CD1c-positive myeloid dendritic cell (primary cell): ENCODE results near the gene TIPARP.

Experiments used
- DNase-seq: peaks from one replicate; pipeline ENCODE4 v3.0.0-alpha.2; 2016; ENCODE audit errors: extremely low spot score

TIPARP gene, protein sequence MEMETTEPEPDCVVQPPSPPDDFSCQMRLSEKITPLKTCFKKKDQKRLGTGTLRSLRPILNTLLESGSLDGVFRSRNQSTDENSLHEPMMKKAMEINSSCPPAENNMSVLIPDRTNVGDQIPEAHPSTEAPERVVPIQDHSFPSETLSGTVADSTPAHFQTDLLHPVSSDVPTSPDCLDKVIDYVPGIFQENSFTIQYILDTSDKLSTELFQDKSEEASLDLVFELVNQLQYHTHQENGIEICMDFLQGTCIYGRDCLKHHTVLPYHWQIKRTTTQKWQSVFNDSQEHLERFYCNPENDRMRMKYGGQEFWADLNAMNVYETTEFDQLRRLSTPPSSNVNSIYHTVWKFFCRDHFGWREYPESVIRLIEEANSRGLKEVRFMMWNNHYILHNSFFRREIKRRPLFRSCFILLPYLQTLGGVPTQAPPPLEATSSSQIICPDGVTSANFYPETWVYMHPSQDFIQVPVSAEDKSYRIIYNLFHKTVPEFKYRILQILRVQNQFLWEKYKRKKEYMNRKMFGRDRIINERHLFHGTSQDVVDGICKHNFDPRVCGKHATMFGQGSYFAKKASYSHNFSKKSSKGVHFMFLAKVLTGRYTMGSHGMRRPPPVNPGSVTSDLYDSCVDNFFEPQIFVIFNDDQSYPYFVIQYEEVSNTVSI

DNA sequence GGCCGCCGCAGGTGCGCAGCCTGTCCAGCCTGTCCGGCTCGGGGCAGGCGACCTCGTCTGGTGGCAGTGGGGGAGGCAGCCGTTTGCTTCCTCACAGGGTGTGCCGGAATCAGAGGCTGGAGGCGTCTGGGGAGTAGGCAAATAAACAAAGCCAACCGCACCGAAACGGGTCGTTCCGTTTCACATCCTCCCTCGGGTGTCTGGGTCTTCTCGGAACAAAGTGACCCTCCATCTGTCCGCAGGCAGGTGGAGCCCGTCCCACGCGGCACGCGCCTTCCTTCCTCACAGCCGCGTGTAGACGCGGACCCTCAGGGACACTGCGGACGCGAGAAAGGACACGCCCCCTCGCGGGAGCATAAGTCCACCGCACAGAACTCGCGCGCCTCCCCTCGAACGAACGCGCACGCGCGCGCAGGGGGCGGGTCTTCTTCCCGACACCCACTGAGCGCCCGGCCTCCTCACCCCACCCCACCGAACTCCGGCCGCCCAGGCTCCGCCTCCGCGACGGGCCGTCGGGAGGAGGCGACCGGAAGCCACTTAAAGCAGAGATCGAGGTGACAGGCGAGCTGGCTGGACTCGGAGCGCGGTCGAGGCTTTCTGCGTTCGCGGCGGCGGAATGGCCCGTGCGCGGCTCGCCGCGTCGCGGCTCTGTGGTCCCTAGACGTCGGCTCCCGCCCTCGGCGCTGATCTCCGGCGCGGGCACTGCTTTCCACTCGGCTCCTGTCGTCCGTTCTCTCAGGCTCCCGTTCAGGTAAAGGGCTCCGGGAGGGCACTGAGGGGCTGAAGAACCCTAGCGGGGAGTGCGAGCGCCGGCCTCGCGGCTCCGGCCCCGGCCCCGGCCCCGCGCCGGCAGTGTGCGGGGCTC lies at the start of gene TIPARP:
TSS of gene TIPARP (plus strand) at position 545 of the 865 bp plus-strand sequence. CDS start 3,108 bp downstream, outside the sequence.
- peak; percentile 100 for DNase-seq

GRCh38 chr3:156626104-156626503 lies 48.3 kb upstream of the TIPARP start:
- DNase-seq, result no peak

GRCh38 chr3:156627946-156628569 lies 46.3 kb upstream of the TIPARP start:
- no peak for DNase-seq

DNA sequence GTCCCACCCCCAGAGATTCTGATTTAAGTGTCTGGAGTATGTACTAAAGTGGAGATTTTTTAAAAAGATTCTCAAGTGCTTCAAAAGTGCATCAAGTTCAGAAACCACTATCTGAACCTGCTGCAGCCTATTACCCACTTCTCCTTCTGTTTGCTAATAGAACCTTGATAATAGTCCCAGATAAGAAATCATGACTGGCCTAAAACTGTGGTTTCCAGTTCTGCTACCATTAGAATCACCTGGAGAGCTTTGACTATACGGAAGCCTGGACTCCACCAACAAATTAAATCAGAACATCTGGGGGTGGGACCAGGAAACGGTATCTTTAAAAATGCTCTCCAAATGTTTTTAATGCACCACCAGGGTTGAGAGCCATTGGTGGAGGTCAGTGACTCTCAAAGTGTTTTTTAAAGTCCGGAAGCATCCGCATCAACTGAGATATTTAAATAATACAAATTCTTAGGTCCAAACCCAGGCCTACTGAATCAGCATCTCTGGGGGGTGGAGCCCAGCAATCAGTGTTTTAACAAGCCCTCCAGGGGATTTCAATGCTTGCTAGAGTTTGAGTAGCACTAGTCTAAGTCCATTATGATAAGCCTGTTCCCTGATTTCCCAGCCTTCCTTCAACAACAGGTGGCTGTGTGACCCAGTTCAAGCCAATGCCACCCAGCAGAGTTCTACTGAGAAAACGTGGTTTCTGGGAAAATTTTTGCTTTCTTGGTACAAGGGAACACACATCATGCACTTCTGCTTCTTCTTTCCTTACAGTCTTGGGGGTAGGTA lies 45.4 kb upstream of the TIPARP start:
- no peak for DNase-seq

DNA sequence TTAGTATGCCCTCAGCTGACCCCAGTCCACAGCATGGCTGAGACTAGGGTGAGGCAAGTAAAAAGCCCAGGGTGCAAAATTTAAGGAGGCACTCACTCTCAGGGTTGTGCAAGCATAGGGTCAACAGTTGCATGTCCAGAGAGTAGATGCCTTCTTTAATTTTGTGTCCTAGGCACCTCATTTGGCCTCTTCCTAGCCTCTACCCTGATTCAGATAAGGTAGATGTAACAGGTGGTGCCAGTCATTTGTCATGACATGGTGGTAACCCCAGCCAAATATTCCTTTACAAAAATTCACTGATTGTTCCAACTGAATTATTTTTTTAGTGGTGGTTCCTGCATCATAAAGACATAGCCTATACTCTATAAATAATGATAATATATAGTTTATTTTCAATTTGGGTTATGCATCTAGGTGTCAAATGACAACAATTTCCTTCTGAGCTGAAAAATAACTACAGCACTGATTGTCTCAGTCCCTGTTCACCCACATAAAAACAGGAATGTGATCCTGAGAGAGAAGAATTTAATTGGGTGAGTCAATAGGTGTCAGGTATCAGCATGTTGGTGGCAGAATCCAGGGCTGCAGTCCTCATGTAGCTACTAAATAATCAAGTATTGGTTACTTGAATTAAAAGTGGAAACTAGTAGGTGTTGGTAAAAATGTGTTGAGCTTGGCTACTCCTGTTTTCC lies 44.2 kb upstream of the TIPARP start:
- DNase-seq, result no peak

DNA sequence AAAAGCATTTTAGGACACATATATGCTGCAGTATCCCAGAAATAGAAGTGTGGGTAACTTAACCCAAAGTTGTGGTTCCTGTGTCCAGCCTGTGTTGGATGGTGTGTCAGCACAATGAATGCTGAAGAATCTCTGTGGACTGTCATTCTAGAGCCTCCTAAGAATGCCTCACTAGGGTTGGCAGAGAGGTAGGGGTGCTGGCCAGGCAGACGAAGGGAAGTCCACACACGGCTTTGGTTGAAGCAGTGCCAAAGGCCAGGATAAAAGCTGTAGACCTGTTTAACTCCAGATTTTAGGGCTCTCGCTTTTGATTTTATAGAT lies 43.7 kb upstream of the TIPARP start:
- no peak for DNase-seq

DNA sequence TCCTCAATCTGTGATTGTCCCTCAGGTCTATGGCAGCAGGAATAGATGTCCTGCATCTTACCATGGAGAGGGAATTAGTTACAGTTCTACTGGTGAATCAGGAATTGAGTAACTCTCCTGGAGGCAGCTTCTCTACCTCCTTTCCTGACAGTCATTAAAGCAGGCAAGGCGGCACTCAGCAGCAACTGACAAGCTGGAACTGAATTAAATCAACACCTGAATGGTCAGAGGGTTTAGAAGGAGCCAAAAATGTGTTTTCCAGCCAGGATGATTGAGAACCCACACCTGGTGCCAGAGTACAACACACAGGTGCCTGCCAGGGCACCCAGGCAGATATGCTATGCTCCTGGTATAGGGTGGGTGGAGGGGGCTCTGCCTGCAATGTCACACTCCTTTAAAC lies 43.1 kb upstream of the TIPARP start:
- DNase-seq, result no peak

DNA sequence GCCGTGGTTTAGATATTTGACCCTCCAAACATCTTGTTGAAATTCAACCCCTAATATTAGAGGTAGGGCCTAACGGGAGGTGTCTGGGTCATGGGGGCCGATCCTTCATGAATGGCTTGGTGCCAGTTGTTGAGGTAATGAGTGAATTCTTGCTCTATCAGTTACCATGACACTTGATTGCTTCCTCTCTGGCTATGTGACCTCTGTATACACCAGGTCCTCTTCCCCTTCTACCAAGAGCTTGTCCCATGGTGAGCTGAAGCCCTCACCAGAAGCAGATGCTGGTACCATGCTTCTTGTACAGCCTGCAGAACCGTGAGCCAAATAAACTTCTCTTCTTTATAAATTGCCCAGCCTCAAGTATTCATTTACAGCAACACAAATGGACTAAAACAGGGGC lies 41.8 kb upstream of the TIPARP start:
- DNase-seq, result no peak

- DNase-seq, result no peak
These were observed 41.1 kb upstream of the TIPARP start for GRCh38 chr3:156633335-156633734.

- no peak for DNase-seq
These were observed 39.4 kb upstream of the TIPARP start for GRCh38 chr3:156635034-156635433.

- no peak for DNase-seq
These were observed 38.4 kb upstream of the TIPARP start for GRCh38 chr3:156635973-156636372.

DNA sequence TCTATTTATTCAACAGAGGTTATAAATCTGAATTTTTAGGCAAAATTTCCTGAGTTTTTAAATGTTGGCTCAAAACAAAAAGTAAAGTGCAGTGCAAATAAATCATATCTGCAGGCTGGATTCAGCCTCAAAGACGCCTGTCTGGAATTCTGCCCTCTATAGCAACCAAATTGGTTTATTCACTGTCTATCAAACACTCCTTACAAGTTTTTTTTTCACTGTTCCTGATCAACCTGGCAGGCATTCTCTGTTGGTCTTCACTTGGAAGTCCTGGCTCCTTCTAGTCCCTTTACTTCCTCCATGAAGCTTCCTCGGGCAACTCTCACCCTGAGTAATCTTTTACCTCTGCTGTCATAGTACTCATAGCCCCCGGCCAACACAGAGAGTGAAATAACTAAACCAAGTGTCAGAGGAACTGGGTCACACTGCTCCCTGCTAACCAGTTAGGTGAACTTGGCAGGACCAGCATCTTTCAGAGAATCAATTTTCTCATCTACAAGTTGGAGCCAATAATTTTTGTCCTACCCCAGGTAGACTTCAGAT lies 36.8 kb upstream of the TIPARP start:
- no peak for DNase-seq

- DNase-seq, result no peak
These were observed 36.1 kb upstream of the TIPARP start for GRCh38 chr3:156638271-156638670.

DNA sequence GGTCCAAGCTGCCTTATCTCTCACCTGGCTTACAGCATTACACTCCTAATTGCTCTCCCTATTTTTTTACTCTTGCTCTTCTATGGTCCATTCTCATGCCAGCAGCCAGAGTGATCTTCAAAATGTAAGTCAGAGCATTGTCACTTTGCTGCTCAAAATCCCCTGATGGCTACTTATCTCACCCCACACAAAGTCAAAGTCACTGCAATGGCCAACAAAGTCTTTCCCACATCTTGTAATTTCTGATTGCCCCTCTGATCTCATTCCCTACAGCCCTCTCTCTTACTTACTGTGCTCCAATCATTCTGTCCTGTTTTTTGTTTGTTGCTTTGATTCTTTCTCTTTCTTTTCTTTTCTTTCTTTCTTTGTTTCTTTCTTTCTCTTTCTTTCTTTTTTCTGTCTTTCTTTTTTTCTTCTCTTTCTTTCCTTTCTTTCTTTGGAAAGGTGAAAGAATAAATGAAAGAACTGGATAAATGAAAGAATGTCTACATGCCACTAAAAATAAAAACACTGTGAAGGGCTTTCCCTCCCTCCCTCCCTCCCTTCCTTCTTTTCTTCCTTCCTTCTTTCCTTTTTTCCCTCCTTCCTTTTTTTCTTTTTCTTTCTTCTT lies 34.9 kb upstream of the TIPARP start:
- DNase-seq, result no peak

DNA sequence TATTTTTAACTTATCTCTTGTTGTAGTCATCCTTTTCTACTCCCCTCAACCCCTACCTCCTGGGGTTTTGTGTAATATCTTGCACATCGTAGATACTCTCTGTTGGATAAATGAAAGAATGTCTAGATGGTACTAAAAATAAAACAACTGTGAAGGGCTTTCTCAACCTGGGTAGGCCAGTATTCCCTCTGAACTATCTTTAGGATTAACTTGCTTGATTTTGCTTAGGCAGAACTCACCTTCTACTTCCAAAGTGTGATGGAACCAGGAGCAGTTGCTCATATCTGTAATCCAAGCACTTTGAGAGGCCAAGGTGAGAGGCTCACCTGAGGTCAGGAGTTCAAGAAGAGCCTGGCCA lies 32.8 kb upstream of the TIPARP start:
- no peak for DNase-seq

DNA sequence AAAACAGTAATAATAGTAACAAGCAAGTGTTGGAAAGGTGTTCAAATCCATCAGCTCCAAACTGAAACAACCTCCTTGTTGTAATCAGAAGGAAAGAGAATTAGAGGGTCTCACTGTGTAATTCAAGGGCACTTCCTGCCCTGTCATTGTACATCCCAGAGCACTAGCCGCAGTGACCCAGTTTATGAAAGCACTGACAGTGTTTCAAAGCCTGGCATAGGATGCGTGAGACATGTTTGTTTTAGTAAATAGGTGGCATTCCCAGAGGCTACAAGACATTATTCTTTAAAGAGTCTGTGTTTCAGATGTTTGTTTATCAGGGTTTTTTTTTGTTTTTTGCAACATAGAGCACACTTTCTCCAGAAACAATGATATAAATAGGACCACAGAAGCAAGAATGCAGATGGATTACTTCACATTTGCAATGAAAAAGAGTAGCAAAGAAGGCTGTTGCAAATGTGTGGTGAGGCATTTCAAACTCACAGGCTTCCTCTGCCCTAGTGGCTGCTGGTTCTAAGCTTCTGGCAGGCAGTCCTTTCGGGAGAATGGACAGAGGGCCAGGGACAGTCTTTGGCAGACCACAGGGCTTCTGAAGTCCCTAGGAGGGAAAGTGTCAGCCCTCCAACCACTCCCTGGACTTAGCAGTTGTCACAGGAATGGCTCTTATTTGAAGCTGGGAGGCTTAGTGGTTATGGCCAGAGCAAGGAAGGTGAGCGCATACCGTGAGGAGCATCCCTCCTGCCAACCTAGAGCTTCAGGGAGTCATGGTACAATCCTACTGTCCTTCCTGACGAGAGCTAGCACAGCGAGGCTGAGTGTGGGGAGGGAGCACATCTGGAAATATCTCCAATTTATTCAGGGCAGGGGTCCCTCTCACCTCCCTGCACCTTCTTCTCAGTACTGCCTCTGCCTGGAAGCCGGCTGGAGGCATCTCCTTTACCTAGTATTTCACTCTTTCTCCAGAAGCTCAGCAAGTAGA lies 31.4 kb upstream of the TIPARP start:
- DNase-seq, result no peak

DNA sequence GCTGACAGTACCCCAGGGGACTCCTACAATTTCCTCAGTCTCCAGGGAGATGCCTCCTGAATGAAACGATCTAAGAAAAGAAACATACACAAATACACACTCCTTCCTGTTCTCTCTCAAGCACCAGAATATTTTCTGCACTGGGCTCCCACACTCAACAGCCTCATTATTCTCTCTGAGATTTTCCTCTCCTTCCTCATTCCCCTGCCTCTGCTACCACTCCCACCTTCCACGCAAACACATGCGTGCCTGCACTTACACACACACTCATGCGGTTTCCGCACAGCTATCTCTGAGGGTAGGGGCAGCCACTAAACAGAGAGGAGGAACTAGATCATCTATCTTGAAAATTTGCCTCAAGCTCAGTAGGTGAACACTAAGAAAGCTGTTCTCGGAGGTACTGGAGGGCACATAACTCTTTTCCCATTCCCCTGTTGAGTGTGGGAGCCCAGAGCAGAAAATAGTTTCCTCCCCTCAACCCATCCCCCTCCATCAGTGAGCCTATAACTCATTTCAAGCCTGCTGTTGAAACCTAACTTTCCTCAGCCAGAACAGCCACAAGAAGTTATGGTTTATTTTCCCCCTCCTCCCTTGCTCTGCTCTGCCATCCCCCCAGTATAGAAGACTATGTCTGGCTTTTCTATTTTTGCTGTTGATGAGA lies 30.5 kb upstream of the TIPARP start:
- peak; percentile 81 for DNase-seq

DNA sequence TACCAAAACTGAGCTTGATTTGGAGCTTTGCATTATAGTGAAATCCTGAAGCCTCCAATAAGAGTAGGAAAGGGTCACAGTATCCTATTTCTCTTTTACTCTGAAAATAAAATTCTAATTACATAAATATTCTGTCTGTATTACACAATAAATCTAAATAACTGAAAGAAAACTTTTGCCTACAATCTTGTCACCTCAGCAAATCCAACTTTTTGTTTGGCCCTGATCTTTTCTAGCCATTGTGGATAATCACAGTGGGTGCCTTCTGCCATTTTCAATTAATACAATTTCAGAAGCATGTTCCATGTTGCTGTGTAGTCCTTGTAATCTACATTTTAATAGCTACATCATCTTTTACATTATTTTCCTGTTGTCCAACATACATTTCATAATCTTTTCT lies 29.4 kb upstream of the TIPARP start:
- no peak for DNase-seq
